Measurements from ENCODE around the gene VENTX.
"Not testable (repeated sequence)": the region's sequence is repeated elsewhere in the genome, so short reads cannot be mapped to it uniquely, and the experiment has no call there.

Gene VENTX

DNA sequence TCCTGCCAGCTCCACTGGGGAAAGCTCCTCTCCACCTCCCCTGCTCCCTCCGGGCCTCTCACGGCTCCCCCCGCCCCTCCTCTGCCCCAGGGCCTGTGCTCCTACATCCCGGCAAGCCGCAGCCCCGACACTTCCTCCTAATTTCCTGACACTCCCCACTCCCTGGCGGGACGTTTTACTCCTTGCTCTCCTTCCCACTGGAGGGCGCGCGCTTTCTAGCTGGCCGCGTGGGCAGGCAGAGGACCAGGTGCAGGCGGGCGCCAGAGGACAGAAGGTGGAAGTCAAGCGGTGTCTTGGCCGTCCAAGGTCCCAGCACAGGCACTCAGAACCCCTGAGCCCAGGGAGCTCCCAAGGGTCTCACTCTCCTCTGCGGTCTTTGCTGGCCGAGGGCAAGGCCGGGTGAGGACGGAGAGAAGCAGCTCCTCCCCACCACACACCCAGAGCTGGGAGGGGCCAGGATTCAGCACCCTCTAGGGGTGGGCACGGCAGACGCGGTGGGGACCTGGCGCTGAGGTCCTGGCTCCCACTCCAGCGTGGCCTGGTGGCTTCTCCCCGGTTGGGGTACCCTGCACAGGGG, 19.9 kb downstream of the VENTX start:
- peak; percentile 79 for DNase-seq (ENCODE audit: low spot score)

DNA sequence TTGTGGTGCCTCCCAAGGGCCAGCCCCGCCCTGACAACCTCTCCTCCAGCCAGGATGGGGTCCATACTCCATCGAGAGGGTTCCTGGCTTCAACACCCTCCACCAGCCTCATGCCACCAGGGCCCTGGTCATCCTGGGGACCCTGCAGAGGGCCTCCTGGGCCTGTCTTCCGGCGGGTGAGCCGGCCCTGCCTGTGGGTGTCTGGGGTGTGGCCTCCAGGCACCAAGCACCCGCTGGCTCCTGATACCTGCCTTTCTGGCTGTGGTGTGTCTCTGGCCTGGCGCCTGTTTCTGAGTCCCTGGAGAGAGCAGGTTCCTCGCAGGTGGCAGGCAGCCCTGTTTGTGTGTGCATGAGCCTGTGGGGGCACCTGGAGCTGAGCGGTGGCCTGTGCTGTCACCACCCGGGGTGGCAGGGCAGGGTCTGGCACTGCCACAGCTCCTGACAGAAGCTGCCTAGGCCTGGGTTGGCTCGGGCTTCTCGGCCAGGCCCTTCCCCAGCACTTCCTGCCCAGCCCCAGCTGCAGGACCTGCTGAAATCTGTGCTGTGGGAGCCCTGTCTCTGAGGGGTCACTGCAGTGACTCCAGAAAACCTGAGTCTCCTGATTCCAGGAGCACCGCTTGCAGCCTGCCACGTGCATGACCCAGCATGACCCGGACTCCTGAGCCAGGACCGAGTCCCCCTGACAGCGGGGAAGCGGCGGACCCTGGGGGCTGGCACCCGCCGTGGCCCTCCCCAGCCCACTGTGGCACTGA, 20.6 kb downstream of the VENTX start:
- DNase-seq (ENCODE audit: low spot score), result no peak

DNA sequence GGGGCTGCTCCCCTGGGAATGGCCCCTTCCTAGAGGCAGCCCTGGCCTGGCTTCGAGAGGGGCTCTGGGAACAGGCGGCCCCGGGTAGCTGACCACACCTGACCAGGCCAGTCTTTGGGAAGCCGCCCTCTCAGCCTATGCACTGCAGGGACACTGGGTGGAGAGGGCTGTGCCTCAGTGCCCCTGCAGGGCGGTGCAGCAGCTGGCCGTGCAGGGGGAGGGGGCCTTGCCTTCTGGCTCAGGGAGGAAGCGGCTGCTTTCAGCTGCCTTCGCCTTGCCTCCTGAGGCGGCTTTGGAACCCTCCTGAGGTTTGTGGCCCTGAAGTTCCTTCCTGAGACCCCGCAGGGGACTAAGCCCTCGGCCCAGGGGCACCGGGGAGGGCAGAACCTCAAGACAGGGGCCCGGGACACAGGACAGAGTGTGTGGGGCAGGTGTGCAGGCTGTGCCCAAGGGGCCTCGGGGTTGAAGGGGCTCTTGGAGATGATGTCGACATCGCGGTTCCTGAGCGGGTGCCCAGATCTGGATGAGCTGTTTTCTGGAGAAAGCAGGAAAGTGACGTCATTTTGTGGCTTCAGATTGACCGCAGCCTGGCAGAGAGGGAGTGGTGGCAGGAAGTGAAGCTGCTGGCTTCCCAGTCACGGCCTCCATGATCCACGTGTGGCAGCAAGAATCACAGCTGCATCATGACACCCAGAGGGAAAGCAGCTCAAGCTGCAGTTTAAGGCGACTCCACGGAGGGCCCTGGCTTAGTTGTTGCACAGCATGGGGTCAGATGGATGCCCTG, 21.4 kb downstream of the VENTX start:
- DNase-seq (ENCODE audit: low spot score), result no peak

DNA sequence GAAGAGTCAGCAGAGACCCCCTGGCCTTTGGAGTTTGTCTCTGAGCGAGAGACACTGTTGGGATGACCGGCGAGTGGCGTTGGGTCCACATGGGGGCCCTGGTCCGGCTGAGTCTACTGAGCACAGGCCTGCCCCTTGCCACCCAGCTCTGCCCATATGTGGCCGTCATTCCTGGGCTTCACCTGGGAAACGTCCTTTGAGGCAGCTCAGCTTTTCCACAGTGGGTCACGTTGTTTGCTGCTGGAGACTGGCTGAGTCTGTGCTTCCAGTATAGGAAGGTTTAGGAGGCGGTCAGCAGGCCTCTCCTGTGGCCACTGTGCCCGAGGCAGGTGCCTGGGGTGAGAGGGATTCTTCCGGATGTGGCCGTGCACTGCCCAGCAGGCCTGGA, 21.9 kb downstream of the VENTX start:
- no peak for DNase-seq (ENCODE audit: low spot score)

DNA sequence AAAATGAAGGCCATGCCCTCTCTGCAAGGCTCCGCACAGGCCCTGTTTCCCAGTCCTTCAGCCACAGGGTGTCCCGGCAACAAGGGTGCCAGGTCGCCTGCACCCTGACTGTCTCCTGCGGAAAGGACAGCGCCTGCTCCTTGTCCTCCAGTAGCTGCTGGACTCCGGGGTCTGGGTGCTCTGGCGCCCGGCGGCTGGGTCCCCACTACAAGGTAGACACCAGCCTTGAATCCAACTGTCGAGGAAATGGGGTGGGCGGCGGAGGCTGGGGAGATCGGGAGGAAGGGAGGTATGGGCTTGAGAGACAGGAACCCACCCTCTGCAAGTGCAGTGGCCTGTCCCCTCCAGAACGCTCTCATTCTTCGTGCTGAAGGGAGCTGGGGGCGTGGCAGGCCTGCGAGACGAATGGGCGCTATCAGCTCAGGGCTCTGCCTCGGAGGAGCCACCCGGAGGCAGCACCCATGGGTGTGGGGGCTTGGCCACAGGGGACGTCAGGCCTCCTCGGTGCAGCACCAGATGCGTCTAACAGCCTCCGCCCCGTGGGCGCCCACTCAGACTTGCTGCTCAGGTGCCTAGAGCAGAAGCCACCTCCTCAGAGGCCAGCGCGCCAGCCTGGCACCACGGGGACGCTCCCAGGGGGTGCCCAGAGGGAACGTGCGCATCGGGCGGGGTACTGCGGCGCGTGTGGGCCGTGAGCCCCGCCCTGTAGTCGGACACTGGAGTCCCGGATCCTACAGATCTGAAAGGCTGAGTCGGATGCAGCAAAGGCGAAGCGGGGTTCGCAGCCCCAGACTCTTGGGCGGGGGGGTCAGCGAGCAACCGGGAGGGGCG, 23.5 kb downstream of the VENTX start:
- DNase-seq (ENCODE audit: low spot score), result peak; percentile 79

DNA sequence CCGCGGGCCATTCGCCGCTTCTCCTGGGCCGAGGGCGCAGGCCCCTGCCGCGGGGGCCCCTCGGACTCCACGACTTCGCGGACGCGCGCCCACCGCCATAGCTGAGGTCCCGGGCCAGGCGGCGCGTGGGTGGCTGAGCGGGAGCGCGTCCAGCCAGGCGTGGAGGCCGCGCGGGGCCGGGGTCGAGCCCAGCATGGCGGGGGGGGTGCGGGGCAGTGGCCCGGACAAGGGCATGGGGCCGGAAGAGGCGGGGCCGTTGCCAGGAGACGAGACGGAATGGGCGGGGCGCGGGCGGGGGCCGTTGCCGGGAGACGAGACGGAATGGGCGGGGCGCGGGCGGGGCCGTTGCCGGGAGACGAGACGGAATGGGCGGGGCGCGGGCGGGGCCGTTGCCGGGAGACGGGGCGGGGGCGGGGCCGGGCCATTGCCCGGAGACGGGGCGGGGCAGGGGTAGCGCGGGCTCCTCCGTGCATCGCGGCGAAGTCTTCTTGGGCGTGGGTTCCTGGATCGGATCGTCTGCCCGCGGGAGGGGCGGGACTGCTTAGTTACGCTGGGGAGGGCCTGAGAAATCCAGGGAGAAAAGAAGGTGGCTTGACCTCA, 24.2 kb downstream of the VENTX start:
- peak; percentile 96 for DNase-seq (ENCODE audit: low spot score)

DNA sequence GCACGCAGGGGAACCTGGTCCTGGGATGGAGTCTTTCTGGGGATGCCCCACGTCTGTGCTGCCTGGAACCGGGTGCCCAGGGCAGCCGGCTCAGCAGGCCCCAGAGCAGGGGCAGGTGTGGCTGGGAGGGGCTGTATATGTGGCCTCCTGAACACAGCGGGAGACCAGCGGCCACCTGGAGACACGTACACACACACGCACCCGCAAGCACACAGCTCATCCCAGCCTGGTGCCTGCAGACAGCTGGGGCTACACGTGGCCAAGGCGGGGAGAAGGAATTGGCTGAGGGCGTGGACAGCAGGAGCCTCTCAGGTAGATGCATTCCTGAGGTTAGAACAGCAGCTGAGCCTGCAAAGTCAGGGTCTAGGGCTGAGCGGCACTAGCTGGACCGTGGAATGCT, 25.0 kb downstream of the VENTX start:
- no peak for DNase-seq (ENCODE audit: low spot score)

DNA sequence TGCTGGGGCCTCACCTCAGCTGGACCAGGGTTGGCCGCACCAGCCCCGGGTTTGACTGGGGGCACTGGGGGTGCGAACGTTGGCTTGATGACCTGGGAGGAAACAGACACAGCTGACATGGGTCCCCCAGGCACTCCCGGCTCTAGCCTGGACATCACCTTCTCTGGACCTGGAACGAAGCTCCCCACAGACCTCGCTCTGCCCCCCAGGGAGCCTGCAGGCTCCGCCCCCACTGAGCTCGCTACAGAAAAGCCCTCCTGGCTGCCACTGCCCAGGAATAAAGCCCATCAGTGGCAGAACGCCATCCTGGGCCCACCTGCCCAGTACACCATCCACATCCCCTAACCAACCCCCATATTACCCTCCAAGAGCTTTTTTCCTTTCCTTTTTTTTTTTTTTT, 26.0 kb downstream of the VENTX start:
- no peak for DNase-seq (ENCODE audit: low spot score)

DNA sequence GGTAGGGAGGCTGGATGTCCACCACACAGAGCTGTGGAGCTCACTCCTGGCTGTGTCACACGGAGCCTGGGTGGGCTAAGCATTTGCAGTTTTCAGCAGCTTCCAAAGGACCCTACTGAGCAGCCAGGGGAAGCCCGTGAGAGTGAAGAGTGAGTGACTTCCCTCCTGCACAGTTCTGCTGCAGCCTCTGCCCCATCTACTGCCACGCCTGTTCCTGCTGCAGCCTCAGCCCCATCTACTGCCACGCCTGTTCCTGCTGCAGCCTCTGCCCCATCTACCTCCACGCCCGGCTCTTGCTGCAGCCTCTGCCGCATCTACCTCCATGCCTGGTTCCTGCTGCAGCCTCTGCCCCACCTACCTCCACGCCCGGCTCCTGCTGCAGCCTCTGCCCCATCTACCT, 26.8 kb downstream of the VENTX start:
- DNase-seq (ENCODE audit: low spot score), result no peak

DNA sequence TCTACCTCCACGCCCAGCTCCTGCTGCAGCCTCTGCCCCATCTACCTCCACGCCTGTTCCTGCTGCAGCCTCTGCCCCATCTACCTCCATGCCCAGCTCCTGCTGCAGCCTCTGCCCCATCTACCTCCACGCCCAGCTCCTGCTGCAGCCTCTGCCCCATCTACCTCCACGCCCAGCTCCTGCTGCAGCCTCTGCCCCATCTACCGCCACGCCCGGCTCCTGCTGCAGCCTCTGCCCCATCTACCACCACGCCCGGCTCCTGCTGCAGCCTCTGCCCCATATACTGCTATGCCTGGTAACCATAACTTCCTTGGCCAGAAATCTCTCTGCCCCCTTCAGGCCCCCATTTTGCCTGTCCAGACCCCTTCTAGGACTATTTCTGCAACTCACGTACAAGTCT, 27.4 kb downstream of the VENTX start:
- not testable (repeated sequence) for DNase-seq (ENCODE audit: low spot score)

DNA sequence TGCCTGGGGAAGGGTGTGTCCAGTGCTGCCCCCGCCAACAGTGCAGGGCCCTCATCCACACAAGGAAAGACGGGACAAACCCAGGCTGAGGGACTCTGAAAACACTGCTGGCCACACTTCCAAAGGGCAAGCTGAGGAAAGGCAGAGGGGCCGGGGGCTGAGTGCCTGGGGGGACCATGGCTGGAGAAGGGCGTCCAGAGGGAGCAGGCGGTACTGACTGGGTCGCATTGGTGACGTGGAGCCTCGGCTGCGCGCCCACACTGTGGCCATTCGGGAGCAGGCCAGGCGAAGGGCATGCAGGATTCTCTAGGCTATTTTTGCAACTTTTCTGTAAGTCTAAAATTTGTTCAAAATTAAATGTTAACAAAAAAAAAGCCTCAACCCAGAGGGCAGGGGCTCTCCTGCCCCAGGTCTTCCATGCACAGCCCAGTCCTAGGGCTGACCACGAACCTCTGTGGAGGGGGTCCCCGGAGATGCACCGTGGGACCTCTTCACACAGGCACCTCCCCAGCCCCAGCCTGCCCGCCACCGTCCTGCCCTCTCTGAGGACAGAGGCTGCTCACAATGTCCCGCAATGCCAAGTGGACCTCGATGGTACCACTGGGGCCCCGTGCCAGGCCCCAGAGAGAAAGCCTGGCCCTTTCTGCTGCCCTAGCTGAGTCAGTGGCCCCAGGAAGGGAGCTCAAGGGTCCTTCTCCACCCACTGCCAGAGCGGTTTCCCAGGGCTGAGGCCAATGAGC, 28.6 kb downstream of the VENTX start:
- DNase-seq (ENCODE audit: low spot score), result no peak

DNA sequence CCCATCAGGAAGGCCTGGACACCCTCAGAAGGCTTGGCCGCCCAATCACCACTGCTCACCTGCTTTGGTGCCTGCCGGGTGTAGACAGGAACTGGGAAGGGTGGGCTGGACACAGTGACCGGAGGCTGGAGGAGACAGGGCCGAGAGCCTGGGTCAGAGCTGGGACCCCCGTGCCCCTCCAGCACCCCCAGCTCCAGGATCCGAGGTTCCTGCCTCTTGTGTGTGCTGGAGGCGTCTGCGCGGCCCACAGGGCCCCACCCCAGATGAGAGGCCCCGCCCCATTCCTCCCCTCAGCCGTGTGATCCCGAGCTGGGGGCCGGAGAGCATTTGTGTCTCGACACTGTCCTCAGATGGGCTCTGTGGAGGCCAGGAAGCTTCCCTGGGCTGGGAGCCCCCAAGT, 29.6 kb downstream of the VENTX start:
- DNase-seq (ENCODE audit: low spot score), result no peak

DNA sequence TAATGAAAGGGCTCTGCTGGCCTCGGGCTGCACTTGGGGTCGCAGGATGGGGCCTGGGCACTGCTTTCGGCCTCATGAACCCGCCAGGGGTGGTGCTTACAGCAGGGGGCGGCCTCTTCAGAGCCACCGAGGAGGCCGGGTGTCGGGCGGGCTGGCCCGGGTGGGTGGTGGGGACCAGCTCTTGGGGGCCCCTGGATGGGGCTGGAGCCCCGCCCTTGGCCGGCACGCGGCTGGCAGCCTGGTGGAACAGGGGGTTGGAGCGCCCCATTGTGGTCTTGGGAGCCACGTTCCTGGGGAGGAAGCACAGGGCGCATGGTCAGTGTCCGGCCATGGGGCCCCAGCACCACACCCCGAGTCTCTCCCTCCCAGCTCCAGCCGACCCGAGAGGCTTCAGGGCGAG, 30.2 kb downstream of the VENTX start:
- no peak for DNase-seq (ENCODE audit: low spot score)

DNA sequence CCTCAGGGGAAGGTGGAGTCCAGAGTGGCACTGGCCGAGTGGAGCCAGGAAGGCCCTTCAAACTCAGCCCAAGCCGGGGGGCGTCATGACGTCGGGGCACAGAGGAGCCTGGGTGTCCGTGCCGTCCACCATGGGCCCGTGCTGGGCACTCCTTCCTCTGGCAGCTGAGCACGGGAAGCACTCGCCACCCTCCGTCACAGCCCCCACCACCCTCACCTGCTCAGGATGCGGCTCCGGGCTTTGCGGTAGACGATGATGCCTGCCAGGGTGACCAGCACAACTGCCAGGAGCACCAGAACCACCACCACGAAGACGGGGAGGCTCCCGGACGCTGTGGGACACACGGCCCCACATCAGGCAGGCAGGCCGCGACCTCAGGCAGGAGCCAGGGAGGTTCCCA, 30.9 kb downstream of the VENTX start:
- DNase-seq (ENCODE audit: low spot score), result no peak

DNA sequence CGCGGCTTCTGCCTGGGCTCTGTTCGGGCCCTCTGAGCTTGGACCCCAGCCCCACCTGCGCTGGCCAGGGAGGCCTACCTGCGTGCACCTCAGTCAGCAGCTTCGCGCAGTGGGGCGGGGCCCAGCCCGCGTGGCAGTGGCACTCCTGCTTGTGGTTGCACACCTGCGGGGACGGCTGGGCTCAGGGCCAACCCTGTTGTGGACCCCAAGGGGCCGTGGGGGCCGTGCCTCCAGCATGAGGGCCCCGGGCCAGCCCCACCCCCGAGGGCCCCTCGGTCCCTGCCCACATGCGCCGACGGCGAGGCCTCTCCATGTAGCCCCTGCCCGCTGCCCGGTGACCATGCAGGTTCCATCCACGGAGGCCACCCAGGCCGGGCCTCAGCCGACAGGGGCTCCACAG, 31.7 kb downstream of the VENTX start:
- DNase-seq (ENCODE audit: low spot score), result no peak

DNA sequence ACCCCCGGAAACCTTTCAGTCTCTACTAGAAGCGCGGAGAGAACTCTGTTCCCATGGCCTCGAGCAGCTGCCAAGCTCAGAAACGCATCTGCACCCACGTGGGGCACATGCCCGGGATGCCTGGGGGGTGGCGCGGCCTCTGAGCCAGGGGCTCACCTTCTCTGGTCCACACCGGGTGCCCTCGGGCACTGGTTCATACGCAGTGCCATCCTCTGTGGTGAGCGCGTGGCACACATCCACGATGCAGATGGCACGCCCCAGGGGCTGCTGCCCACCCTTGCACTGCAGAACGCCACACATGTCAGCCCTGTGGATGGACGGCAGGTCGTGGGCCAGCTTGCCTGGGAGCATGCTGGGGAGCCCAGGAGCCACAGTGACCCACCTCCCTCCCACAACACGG, 32.5 kb downstream of the VENTX start:
- no peak for DNase-seq (ENCODE audit: low spot score)

DNA sequence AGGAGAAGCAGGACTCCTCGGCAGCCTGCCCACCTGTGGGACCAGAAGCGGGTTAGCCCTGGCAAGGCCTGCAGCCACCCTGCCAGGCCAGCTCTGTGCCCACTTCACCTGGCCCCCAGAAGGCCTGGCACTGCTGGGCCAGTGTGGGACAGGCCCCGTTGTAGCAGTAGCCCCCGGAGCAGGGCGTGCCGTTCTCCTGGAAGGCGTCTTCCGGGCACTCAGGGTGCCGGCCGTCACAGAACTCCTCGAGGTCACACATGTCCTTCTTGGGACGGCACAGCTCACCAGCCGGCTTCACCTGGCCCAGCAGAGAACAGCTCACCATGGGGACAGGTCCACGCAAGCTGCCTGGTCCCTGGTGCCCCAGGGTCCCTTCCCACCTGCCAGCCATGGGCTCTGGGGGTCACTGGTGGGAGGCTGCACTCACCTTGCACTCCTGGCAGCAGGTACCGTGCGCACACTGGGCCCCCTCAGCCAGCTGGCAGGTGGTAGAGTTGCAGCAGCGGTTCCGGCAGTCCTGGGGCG, 33.2 kb downstream of the VENTX start:
- no peak for DNase-seq (ENCODE audit: low spot score)

DNA sequence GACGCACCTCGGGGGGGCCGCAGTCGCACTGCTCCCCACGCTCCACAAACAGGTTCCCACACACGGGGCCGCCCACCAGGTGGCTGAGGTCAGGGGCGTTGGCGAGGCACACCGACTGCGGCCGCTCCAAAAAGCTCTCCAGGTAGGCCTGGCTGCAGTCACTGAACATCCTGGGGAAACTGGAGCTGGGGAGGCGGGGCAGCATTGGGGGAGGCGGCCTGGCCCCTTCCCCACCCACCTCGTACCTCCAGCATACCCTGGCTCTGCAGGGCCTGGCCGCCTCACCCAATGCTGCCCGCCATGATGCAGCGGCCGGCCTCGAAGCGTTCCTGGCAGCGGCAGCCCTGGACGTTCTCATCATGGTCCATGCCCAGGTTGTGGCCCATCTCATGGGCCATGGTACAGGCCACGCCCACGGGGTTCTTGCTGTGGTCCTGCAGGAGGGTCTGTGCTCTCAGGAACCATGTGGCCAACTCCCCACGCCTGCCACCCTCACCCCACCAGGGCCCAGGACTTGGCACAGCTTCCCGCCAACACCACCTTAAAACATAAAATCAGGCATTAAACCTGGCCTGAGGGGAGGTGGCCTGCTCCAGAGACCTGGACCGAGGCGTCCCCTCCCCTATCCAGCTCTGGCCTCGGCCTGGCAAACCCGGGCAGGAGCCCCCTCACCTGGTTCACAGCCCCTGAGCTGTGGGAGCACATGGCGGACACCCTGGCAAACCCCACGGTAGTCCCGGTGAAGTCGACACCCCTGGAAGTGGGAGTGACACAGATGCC, 34.1 kb downstream of the VENTX start:
- peak; percentile 70 for DNase-seq (ENCODE audit: low spot score)

DNA sequence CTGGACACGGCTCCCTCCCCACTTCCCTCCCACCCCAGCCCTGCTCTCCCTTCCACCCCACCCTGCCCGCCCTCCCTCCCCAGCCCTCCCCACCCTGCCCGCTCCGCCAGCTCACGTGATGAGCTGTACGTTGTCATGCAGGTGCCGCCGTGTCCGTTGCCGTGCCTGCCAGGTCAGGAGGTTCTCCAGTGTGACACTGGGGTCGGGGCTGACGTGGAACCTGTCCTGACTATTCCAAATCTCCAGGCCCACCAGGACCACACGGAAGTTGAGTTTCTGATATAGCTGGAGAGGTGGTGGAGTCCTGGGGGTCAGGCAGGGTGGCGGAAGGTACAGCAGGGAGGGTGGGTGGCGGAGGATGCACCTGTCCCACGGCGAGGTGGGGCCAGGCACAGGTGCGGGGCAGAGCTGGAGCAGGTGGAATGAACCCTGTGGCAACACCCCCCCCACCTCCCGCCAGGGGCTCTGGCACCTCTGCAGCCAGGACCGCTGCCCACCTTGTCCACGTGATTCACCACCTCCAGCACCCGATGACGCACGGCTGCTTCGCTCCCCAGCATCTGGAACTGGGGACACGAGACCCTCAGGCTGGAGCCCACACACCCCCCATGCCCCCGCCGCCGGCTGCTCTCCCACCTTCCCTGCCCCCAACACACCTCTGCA, 34.8 kb downstream of the VENTX start:
- DNase-seq (ENCODE audit: low spot score), result no peak

DNA sequence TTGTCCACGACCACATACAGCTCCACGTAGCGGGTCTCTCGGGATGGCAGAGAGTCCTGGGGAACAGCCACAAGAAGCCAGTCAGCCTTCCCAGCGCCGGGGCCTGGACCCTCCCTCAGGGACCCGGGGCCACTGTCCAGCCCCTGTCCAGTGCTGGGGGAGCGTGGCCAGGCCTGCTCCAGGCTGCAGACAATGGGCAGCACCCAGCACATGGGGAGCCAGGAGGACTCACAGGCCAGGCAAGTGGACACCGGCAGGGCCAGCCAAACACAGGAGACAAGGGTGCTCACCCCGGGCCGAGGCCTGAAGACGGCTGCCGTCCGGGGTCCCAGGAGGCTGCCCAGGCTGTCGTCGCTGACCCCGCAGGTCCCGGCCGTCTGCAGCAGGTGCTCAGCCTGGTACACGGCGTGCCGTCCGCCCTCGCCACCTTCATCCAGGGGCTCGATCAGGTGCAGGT, 35.3 kb downstream of the VENTX start:
- no peak for DNase-seq (ENCODE audit: low spot score)
